Left cardiac atrium (tissue), 4 donors: Measurements from ENCODE around the gene GM2A. TPM values are rescaled to one million over a fixed set of nuclear protein-coding genes. Genes with fewer than 3 reads are reported as not detected.

ENCODE experiments used
- ATAC-seq, 2 donors: fragments of 200-7000 bp; cut with Tn5 transposase; one replicate each; pipeline ENCODE4 v1.9.1; 2020; ENCODE audit warnings: mild to moderate bottlenecking in 2 of 2, moderate library complexity in 2 of 2
- DNase-seq: peaks from one replicate; pipeline ENCODE4 v3.0.0-alpha.2; 2020
- intact Hi-C, 2 donors: fragments of 100-400 bp; cut with DNase I; formaldehyde crosslinking; loops; one replicate each; pipeline versions ENCODE4 v1.14.1 to v1.15.1; 2022 to 2023
- total RNA-seq, 2 donors: library from RNA; stranded (reverse); fragmentation: NEBNext Ultra II Directional; extraction: Animal tissue kit (Norgen Biotek cat#: 25700); gene quantifications; one replicate each; pipeline ENCODE4 v1.2.1, GENCODE V29; 2021
- donor health status: DM: no; HTN: yes; CAD: no.
- donor health status: DM: no; HTN: yes; CAD: no; lungs with severe emphysema.
- donor health status: DM: yes; HTN: yes; CAD: no.
- donor health status: Dilated cardiomyopathy.

Gene GM2A
- total RNA-seq, 2 donors from 2014 or later: 29.9 to 33.1 TPM

- DNase-seq (no peak), ATAC-seq (no peak)
- intact Hi-C loops: no loop called here
Observed at GRCh38 chr5:151312756-151313324, 59.9 kb downstream of the GM2A start.

DNA sequence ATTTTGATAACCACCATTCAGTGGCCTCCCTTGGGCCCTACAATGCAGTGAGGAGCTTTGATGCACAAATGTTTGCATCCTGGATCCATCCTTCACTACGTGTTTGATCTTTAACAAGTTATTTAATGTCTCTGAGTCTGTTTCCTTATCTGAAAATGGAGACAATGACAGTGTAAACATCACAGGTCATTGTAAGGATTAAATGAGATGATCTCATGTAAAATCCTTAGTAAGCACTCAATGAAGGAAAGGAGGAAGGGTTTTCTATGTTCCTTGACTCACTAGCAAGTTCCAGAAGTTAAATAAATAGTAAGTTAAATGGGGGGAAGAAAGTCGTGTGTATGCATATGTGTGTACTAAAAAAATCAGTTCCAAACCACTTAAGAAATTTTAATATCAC, 60.4 kb downstream of the GM2A start:
- ATAC-seq (no peak), DNase-seq (no peak)
- intact Hi-C loops: no loop called here

DNA sequence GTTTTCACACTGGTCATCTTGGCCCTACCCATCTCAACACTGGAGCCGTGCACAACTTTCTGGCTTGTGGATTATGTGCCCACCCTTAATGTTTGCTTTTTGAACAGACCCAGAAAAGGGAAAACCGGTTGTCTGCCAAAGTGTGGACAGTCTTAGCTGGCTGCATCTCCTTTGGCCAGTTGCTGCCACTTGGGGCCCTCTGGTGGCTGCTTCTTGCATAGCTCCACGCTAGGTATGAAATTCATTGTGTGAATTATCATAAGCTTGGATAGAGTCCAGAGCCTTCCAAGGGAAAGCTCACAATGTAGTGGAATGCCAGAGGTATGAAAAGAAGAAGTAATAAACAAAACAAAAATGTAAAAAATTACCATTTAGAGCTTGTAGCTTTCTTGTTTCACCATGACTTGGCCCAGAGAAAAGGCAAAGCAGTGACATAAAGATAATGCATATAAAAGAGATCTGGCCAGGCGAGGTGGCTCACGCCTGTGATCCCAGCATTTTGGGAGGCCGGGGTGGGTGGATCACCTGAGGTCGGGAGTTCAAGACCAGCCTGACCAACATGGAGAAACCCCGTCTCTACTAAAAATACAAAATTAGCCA, 63.1 kb downstream of the GM2A start:
- intact Hi-C loops: no loop called here
- peak; percentile 80 to 86 for ATAC-seq
- DNase-seq: peak; percentile 81

DNA sequence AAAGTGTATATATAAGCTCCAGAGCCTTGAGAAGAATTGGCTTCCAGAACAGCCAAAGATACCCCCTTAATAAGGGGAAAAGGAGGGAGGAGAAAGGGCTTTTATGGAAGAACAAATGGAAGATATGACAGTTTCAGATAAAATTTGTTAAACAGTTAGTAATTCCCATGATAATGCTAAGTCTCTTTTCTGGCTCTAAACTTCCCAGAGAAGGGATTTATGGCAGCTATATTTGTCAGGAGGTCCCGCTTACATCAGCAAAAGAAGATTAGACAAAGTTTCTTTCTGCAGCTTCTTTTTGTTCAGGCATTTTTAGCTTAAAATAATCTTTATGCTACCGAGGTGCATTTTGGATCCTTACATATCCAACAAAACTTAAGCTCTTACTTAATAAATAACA, 64.9 kb downstream of the GM2A start:
- intact Hi-C loops: no loop called here
- DNase-seq (no peak), ATAC-seq (no peak)

- ATAC-seq (peak; percentile 81 to 94), DNase-seq (no peak)
- intact Hi-C loops: no loop called here
Observed at GRCh38 chr5:151318850-151319732, 66.1 kb downstream of the GM2A start.

Other genes with a start within 250 kb of the GM2A start
- gene GPX3, start 232.6 kb upstream of the GM2A start, total RNA-seq: 1,000 to 10,000 TPM; 1,172 to 1,220 TPM
- 100 to 1,000 TPM in 1 of 2 donors, 10 to 100 TPM in 1; 80.4 to 101 TPM for gene TNIP1, start 172.2 kb upstream of the GM2A start, total RNA-seq
- gene ANXA6, start 95.4 kb upstream of the GM2A start, total RNA-seq: 100 to 1,000 TPM; 218 to 220 TPM
- gene CCDC69, start 29.1 kb upstream of the GM2A start, total RNA-seq: 100 to 1,000 TPM; 148 to 161 TPM
- not detected for gene SLC36A3, start 50.6 kb downstream of the GM2A start, total RNA-seq
- gene SLC36A2, start 94.4 kb downstream of the GM2A start, total RNA-seq: under 1 TPM in 1 of 2 donors, not detected in 1; 0.29 TPM
- gene SLC36A1, start 194.4 kb downstream of the GM2A start, total RNA-seq: 1 to 10 TPM; 5.9 to 8.1 TPM